ENCODE results near the gene DIDO1. TPM values are rescaled to one million over a fixed set of nuclear protein-coding genes. Genes with fewer than 3 reads are reported as not detected.

The DIDO1 gene
- total and polyA plus RNA-seq, 2 of the 13 experiments (the other 11 are each of a cell fraction or from before 2014, with no cell fraction given) = 75.0 to 75.1 TPM

GRCh38 chr20:62971211-62971949 lies 45.1 kb upstream of the DIDO1 start (continued):
- 0 out of 2 replicates have a peak, but pooled peaks have one; percentile 2 for TF ChIP-seq ZBTB38 (CRISPR knock-in tag; IDR thresholded peaks at IDR 0.05)
- 0 out of 2 replicates have a peak, but pooled peaks have one; percentile 62 for TF ChIP-seq TOPORS (CRISPR knock-in tag; IDR thresholded peaks at IDR 0.05)
- no peak for TF ChIP-seq PRDM10 (CRISPR knock-in tag; IDR thresholded peaks at IDR 0.05; ENCODE audit: low read depth)
- no peak for TF ChIP-seq KLF9 (CRISPR knock-in tag; IDR thresholded peaks at IDR 0.05; ENCODE audit: low read depth)
- TF ChIP-seq SP2 (CRISPR knock-in tag; IDR thresholded peaks at IDR 0.05) = no peak
- 0 out of 2 replicates have a peak, but pooled peaks have one; percentile 18 for TF ChIP-seq ZNF598 (CRISPR knock-in tag; IDR thresholded peaks at IDR 0.05; ENCODE audit: borderline replicate concordance)
- no peak for TF ChIP-seq KLF15 (CRISPR knock-in tag; IDR thresholded peaks at IDR 0.05; ENCODE audit: borderline replicate concordance)
- no peak for TF ChIP-seq GABPA (IDR thresholded peaks at IDR 0.05; ENCODE audit: low read depth, low read length)
- TF ChIP-seq GABPA (CRISPR knock-in tag; IDR thresholded peaks at IDR 0.05; ENCODE audit: low read depth) = no peak
- TF ChIP-seq ZSCAN5A (CRISPR knock-in tag; IDR thresholded peaks at IDR 0.05; ENCODE audit: borderline replicate concordance) = no peak
- TF ChIP-seq MYC (CRISPR knock-in tag; IDR thresholded peaks at IDR 0.05; ENCODE audit: borderline replicate concordance) = no peak
- peak; percentile 72; the same call in 1 of the 2 replicates for TF ChIP-seq ZNF646 (CRISPR knock-in tag; IDR thresholded peaks at IDR 0.05)
- no peak for TF ChIP-seq TFDP1 (CRISPR knock-in tag; IDR thresholded peaks at IDR 0.05; ENCODE audit: borderline replicate concordance)
- no peak for TF ChIP-seq RFX5 (IDR thresholded peaks at IDR 0.05; ENCODE audit: low read depth, low read length)
- TF ChIP-seq MIER3 (CRISPR knock-in tag; IDR thresholded peaks at IDR 0.05; ENCODE audit: borderline replicate concordance) = no peak
- no peak for TF ChIP-seq CEBPB (IDR thresholded peaks at IDR 0.05; ENCODE audit: borderline replicate concordance, low read depth, low read length)

All from HepG2 (cell line).